ENCODE results near the gene EIF4ENIF1. TPM values are rescaled to one million over a fixed set of nuclear protein-coding genes. Genes with fewer than 3 reads are reported as not detected.

The EIF4ENIF1 gene
- total and polyA plus RNA-seq, 9 of the 15 experiments (the other 6 are each of a cell fraction or from before 2014, with no cell fraction given), result 2.5 to 24.9 (median 15.8) TPM

GRCh38 chr22:31496007-31496734 is 6.5 kb upstream of the EIF4ENIF1 start, which contains the start of gene SFI1 (continued):
- TF ChIP-seq PYGO2 (tag; IDR thresholded peaks at IDR 0.05) (no peak), BHLHE40 (IDR thresholded peaks at IDR 0.05; ENCODE audit: low read length) (peak; percentile 54), KLF13 (tag; IDR thresholded peaks at IDR 0.05; ENCODE audit: borderline replicate concordance, low read depth) (no peak), FOXJ2 (tag; IDR thresholded peaks at IDR 0.05) (peak; percentile 45; the same call in 1 of the 2 replicates), VEZF1 (CRISPR knock-in tag; IDR thresholded peaks at IDR 0.05) (peak; percentile 61), HIVEP1 (CRISPR knock-in tag; IDR thresholded peaks at IDR 0.05) (no peak), DACH1 (IDR thresholded peaks at IDR 0.05; ENCODE audit: partially characterized antibody) (peak; percentile 42), RBM34 (IDR thresholded peaks at IDR 0.05; ENCODE audit: borderline replicate concordance, insufficient read depth, low read length) (no peak), ZNF445 (CRISPR knock-in tag; IDR thresholded peaks at IDR 0.05; ENCODE audit: low read depth) (no peak), ZBTB40 (IDR thresholded peaks at IDR 0.05) (peak; percentile 61; the same call in 1 of the 2 replicates), ZBTB40 (CRISPR knock-in tag; IDR thresholded peaks at IDR 0.05) (no peak), U2AF1 (optimal IDR thresholded peaks at IDR 0.05; ENCODE audit: low read depth, low read length) (no peak), TCF7L2 (IDR thresholded peaks at IDR 0.05; ENCODE audit: low read depth, low read length) (no peak), MXI1 (IDR thresholded peaks at IDR 0.05; ENCODE audit: low read depth, low read length) (peak; percentile 79; the same call in 1 of the 2 replicates), NCOA6 (IDR thresholded peaks at IDR 0.05) (no peak), BRF1 (IDR thresholded peaks at IDR 0.05; ENCODE audit: borderline replicate concordance, extremely low read depth, insufficient read length) (no peak)
